Subcutaneous adipose tissue (tissue), 4 donors: ENCODE results near the gene CNGA1. TPM values are rescaled to one million over a fixed set of nuclear protein-coding genes. Genes with fewer than 3 reads are reported as not detected.

Source experiments
- CTCF ChIP-seq: fragments of 450-650 bp; IDR thresholded peaks from one replicate; pipeline ENCODE4 v1.5.1; 2016; ENCODE audit warnings: low read depth, mild to moderate bottlenecking, control low read depth, antibody characterized with exemption, moderate library complexity
- total RNA-seq, 4 donors: library from RNA; depleted of rRNA; stranded (reverse); fragments of >200 nt; gene quantifications; one replicate each; pipeline ENCODE4 v1.1.0, GENCODE V29; 2016

CNGA1 gene
- total RNA-seq, 4 donors from 2014 or later = 0.16 to 7.0 (median 2.8) TPM

GRCh38 chr4:48008021-48008596 is 8.4 kb downstream of the CNGA1 start:
- no peak for TF ChIP-seq CTCF

- no peak for TF ChIP-seq CTCF
These were observed 10.7 kb downstream of the CNGA1 start for GRCh38 chr4:48005781-48006180.

- TF ChIP-seq CTCF = no peak
These were observed 14.2 kb downstream of the CNGA1 start for GRCh38 chr4:48002267-48002666.

GRCh38 chr4:47996021-47996420 is 20.5 kb downstream of the CNGA1 start:
- TF ChIP-seq CTCF = no peak

GRCh38 chr4:47990145-47990544 is 26.3 kb downstream of the CNGA1 start:
- TF ChIP-seq CTCF = no peak

- TF ChIP-seq CTCF = no peak
These were observed 41.9 kb downstream of the CNGA1 start for GRCh38 chr4:47974566-47974965.

GRCh38 chr4:47972721-47973120 is 43.8 kb downstream of the CNGA1 start:
- TF ChIP-seq CTCF = no peak
